GM21717 (cell line): ENCODE results near the gene IL21R.

ENCODE experiments used
- ATAC-seq: cut with Tn5 transposase; IDR thresholded peaks from one replicate; pipeline ENCODE4 v1.9.1; 2021; ENCODE audit warnings: mild to moderate bottlenecking, moderate library complexity; ENCODE audit not compliant: unreplicated experiment

The IL21R gene

GRCh38 chr16:27482397-27483087, 80.6 kb downstream of the IL21R start:
- ATAC-seq, result no peak

- no peak for ATAC-seq
These were observed 81.1 kb downstream of the IL21R start for GRCh38 chr16:27483088-27483437.

GRCh38 chr16:27483624-27484023, 81.7 kb downstream of the IL21R start:
- ATAC-seq, result no peak

GRCh38 chr16:27485126-27485525, 83.2 kb downstream of the IL21R start:
- ATAC-seq, result no peak

GRCh38 chr16:27485811-27486210, 83.8 kb downstream of the IL21R start:
- no peak for ATAC-seq

GRCh38 chr16:27486344-27486743, 84.4 kb downstream of the IL21R start:
- no peak for ATAC-seq

GRCh38 chr16:27486760-27487159, 84.8 kb downstream of the IL21R start:
- no peak for ATAC-seq

- ATAC-seq, result no peak
These were observed 87.4 kb downstream of the IL21R start for GRCh38 chr16:27489421-27489820.

- ATAC-seq, result no peak
These were observed 87.9 kb downstream of the IL21R start for GRCh38 chr16:27489906-27490305.

- ATAC-seq, result no peak
These were observed 90.1 kb downstream of the IL21R start for GRCh38 chr16:27491894-27492587.

- no peak for ATAC-seq
These were observed 90.6 kb downstream of the IL21R start for GRCh38 chr16:27492588-27492979.

- ATAC-seq, result no peak
These were observed 93.2 kb downstream of the IL21R start for GRCh38 chr16:27495191-27495590.

- ATAC-seq, result no peak
These were observed 96.3 kb downstream of the IL21R start for GRCh38 chr16:27498031-27498825.

- no peak for ATAC-seq
These were observed 97.1 kb downstream of the IL21R start for GRCh38 chr16:27498916-27499658.

- no peak for ATAC-seq
These were observed 97.7 kb downstream of the IL21R start for GRCh38 chr16:27499659-27500055.

- ATAC-seq, result no peak
These were observed 98.8 kb downstream of the IL21R start for GRCh38 chr16:27500801-27501200.
